Spleen (tissue), 11 donors: ENCODE results near the gene ATP5IF1. TPM values are rescaled to one million over a fixed set of nuclear protein-coding genes. Genes with fewer than 3 reads are reported as not detected.

ENCODE experiments used
- DNase-seq: peaks from one replicate; pipeline ENCODE4 v3.0.0-alpha.2; 2020
- H3K27ac ChIP-seq, 8 donors: fragments of 200-600 bp; sonication (generic) in 7 of 8; 1 replicate in 4 of 8; 2 replicates in 4 of 8; pipeline versions ENCODE4 v1.5.0 to v1.8.0; 2016 to 2021; ENCODE audit warnings: inconsistent platforms in 4 of 8, mild to moderate bottlenecking in 4 of 8, moderate library complexity in 1 of 8
- H3K27me3 ChIP-seq, 7 donors: fragments of 200-600 bp; sonication (generic) in 6 of 7; replicated peaks in 1 of 7; 1 replicate in 4 of 7; 2 replicates in 3 of 7; pipeline versions ENCODE4 v1.5.0 to v1.8.0; 2016 to 2021; ENCODE audit warnings: inconsistent platforms in 3 of 7, mild to moderate bottlenecking in 1 of 7
- H3K36me3 ChIP-seq, 6 donors: fragments of 200-600 bp; sonication (generic) in 5 of 6; 1 replicate in 4 of 6; 2 replicates in 2 of 6; pipeline versions ENCODE4 v1.5.0 to v1.8.0; 2016 to 2021; ENCODE audit warnings: inconsistent platforms in 2 of 6
- H3K4me1 ChIP-seq, 6 donors: fragments of 200-600 bp; sonication (generic) in 5 of 6; 1 replicate in 3 of 6; 2 replicates in 3 of 6; pipeline versions ENCODE4 v1.5.0 to v1.8.0; 2016 to 2021; ENCODE audit warnings: inconsistent platforms in 3 of 6
- H3K4me3 ChIP-seq, 8 donors: fragments of 200-600 bp; sonication (generic) in 7 of 8; 1 replicate in 4 of 8; 2 replicates in 4 of 8; pipeline versions ENCODE4 v1.5.0 to v1.8.0; 2016 to 2021; ENCODE audit warnings: inconsistent platforms in 4 of 8, mild to moderate bottlenecking in 4 of 8, moderate library complexity in 2 of 8
- H3K9me3 ChIP-seq, 8 donors: fragments of 200-600 bp; sonication (generic) in 7 of 8; 1 replicate in 4 of 8; 2 replicates in 4 of 8; pipeline versions ENCODE4 v1.5.0 to v1.8.0; 2016 to 2021; ENCODE audit warnings: inconsistent platforms in 4 of 8
- POLR2A ChIP-seq, 3 donors: fragments of 450-650 bp; IDR thresholded peaks; one replicate each; pipeline ENCODE4 v1.5.1; 2017; ENCODE audit warnings: antibody characterized with exemption in 3 of 3, mild to moderate bottlenecking in 1 of 3
- POLR2AphosphoS5 ChIP-seq, 3 donors: sonication (generic); formaldehyde crosslinking; IDR thresholded peaks; one replicate each; pipeline ENCODE4 v1.5.1; 2017; ENCODE audit warnings: antibody characterized with exemption in 3 of 3
- WGBS, 5 donors: extraction: QIAGEN DNeasy Blood & Tissue Kit in 3 of 5; methylation state at CpG; one replicate each; pipeline versions ENCODE4 v1.1.5 to v1.1.7; 2013 to 2018; 5-methylcytosine and 5-hydroxymethylcytosine counted together
- intact Hi-C: fragments of 100-400 bp; cut with DNase I; formaldehyde crosslinking; loops from one replicate; pipeline ENCODE4 v1.15.0; 2023; ENCODE audit warnings: low total_unique reads
- polyA plus RNA-seq, 3 donors: library from polyadenylated mRNA; stranded (reverse); fragments of 200-250 nt; gene quantifications; one replicate each; pipeline ENCODE4 v1.2.1, GENCODE V29; 2013
- total RNA-seq, 7 donors: library from RNA; depleted of rRNA in 3 of 7; stranded (reverse); fragments of >200 nt in 3 of 7; fragmentation: NEBNext Ultra II Directional in 4 of 7; extraction: Animal tissue kit (Norgen Biotek cat#: 25700) in 4 of 7; gene quantifications; one replicate each; pipeline versions ENCODE4 v1.1.0 to v1.2.1, GENCODE V29; 2016 to 2021
- TF ChIP-seq, protein P1 (sequence below), 11 experiments: fragments of 200-600 bp in 7 of 11; fragments of 450-650 bp in 4 of 11; sonication (generic) in 4 of 11; IDR thresholded peaks in 8 of 11; conservative IDR thresholded peaks in 3 of 11; 1 replicate in 7 of 11; 2 replicates in 4 of 11; pipeline versions ENCODE4 v1.4.0 to v1.8.0; 2016 to 2021; ENCODE audit warnings: antibody characterized with exemption in 11 of 11, inconsistent platforms in 4 of 11, mild to moderate bottlenecking in 1 of 11
- donor health status: healthy with polysubstance abuse.
- donor health status: DM: no; HTN: no; CAD: no; lungs with moderate emphysema.
- donor health status: DM: no; HTN: no; CAD: no.
- donor health status: Bipolar disorder and iron deficiency.
- donor health status: healthy.
- donor health status: DM: no; HTN: no; CAD: no.
- donor health status: DM: yes; HTN: yes; CAD: no.

ATP5IF1 gene
- total and polyA plus RNA-seq, 10 donors: 75.4 to 411 (median 202) TPM

DNA sequence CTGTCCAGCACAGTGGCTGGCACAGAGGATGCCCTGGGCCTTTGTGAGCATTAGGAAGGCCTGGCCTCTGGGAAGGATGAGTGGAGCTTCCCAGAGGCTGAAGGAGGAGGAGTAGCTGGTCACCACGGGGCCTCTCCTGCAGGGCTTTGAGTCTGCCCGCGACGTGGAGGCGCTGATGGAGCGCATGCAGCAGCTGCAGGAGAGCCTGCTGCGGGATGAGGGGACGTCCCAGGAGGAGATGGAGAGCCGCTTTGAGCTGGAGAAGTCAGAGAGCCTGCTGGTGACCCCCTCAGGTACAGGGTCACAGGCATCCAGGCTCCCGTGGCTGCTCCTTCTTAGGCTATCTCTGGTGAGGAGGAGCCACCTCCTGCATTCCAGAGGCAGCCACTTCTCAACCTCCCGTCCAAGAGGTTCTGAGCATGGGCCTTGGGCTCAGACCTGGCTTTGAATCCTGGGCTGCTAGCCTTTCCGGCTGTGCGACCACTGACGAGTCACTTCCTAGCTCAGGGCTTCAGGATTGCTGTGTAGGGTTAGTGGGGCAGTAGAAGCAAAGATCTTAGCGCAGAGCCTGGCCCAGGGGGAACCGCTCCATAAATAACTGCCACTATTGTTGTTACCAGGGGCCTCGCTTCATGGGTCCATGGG is 37.4 kb downstream of the ATP5IF1 start:
- no peaks in the 10 kb centered on the region for H3K9me3 ChIP-seq
- intact Hi-C loops: no loop called here
- no peak for DNase-seq
- no peak overlapping the region for H3K27ac ChIP-seq
- H3K4me1 ChIP-seq: peaks cover 0 to under 1% (median 0%) of the 10 kb centered on the region in 6 donors
- peaks cover 0 to 95% (median 54%) of the 10 kb centered on the region in 6 donors for H3K36me3 ChIP-seq
- no peak overlapping the region for H3K4me3 ChIP-seq
- TF ChIP-seq, protein P1, sequence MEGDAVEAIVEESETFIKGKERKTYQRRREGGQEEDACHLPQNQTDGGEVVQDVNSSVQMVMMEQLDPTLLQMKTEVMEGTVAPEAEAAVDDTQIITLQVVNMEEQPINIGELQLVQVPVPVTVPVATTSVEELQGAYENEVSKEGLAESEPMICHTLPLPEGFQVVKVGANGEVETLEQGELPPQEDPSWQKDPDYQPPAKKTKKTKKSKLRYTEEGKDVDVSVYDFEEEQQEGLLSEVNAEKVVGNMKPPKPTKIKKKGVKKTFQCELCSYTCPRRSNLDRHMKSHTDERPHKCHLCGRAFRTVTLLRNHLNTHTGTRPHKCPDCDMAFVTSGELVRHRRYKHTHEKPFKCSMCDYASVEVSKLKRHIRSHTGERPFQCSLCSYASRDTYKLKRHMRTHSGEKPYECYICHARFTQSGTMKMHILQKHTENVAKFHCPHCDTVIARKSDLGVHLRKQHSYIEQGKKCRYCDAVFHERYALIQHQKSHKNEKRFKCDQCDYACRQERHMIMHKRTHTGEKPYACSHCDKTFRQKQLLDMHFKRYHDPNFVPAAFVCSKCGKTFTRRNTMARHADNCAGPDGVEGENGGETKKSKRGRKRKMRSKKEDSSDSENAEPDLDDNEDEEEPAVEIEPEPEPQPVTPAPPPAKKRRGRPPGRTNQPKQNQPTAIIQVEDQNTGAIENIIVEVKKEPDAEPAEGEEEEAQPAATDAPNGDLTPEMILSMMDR (IDR thresholded peaks at IDR 0.05 in 8 of 11, conservative IDR thresholded peaks at IDR 0.05 in 3 of 11): no peak
- TF ChIP-seq POLR2A (IDR thresholded peaks at IDR 0.05): no peak
- no peak for TF ChIP-seq POLR2AphosphoS5 (IDR thresholded peaks at IDR 0.05)
- no peaks in the 10 kb centered on the region for H3K27me3 ChIP-seq
- 89 to 92% (median 91%) methylated on average over 14 to 17 of the region's 17 CpGs for WGBS, 5 donors

DNA sequence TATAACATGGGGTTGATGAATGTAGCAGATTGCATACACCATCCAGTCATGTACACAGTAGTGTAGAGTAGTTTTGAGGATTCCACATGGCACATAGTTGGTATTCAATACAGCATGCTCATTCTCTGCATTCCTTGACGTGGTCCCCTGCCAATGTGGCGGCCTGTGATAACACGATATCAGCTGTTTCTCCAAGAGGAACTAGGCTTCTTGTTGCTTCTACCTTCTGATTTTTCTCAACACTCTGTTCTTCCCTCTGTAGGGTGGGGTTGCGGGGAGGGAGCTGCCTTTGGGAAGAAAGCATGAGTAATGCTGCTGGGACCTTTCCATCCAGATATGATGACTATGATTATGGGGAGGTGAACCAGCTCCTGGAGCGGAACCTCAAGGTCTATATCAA is 42.8 kb downstream of the ATP5IF1 start:
- 90 to 99% (median 95%) methylated on average over 5 of the region's 5 CpGs for WGBS, 5 donors
- peaks cover 0 to 91% (median 70%) of the 10 kb centered on the region in 6 donors for H3K36me3 ChIP-seq
- H3K9me3 ChIP-seq: no peaks in the 10 kb centered on the region
- H3K4me3 ChIP-seq: no peak overlapping the region
- DNase-seq: no peak
- no peaks in the 10 kb centered on the region for H3K27me3 ChIP-seq
- intact Hi-C loops: no loop called here
- no peak for TF ChIP-seq POLR2AphosphoS5 (IDR thresholded peaks at IDR 0.05)
- TF ChIP-seq POLR2A (IDR thresholded peaks at IDR 0.05): no peak
- TF ChIP-seq, protein P1 (IDR thresholded peaks at IDR 0.05 in 8 of 11, conservative IDR thresholded peaks at IDR 0.05 in 3 of 11): no peak
- peaks cover 0 to 39% (median 27%) of the 10 kb centered on the region in 6 donors for H3K4me1 ChIP-seq
- H3K27ac ChIP-seq: no peak overlapping the region

DNA sequence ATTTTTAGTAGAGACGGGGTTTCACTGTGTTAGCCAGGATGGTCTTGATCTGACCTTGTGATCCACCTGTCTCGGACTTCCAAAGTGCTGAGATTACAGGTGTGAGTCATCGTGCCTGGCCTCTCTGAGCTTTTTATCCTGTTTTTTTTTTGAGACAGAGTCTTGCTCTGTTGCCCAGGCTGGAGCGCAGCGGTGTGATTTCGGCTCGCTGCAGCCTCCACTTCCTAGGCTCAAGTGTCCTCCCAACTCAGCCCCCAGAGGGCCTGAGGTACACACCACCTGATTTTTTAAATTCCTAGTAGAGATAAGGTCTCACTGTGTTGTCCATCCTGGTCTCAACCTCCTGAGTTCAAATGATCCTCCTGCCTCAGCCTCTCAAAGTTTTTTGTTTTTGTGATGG is 43.8 kb downstream of the ATP5IF1 start:
- Histone ChIP-seq H3K9me3 (no peaks in the 10 kb centered on the region), H3K4me1 (peaks cover 0 to 42% (median 27%) of the 10 kb centered on the region in 6 donors), H3K27ac (peak overlapping the region in 2 of 8 donors; percentile 50 to 63), H3K27me3 (no peaks in the 10 kb centered on the region), H3K36me3 (peaks cover 0 to 81% (median 61%) of the 10 kb centered on the region in 6 donors), H3K4me3 (no peak overlapping the region)
- no peak for DNase-seq
- 95 to 97% (median 96%) methylated on average over 7 of the region's 7 CpGs for WGBS, 5 donors
- intact Hi-C loops: no loop called here
- TF ChIP-seq POLR2AphosphoS5 (IDR thresholded peaks at IDR 0.05) (no peak), POLR2A (IDR thresholded peaks at IDR 0.05) (no peak)
- TF ChIP-seq, protein P1 (IDR thresholded peaks at IDR 0.05 in 8 of 11, conservative IDR thresholded peaks at IDR 0.05 in 3 of 11): no peak

DNA sequence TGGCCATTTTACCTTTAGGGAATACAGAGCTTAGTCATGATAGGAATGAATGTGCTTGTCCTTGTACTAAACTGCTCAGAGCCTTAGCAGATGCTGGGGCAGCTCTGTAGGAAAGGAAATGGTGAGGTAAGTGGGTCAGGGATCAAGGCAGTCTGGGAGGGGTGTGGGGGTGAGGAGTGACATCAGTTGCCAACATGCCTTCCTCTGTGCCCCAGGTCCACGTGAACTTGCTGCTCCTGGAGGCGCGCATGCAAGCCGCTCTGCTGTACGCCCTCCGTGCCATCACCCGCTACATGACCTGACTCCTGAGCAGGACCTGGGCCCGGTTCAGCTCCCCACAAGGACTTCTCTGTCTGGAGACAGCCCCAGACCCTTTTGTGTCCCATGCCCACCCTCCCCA is 44.6 kb downstream of the ATP5IF1 start:
- Histone ChIP-seq H3K4me3 (no peak overlapping the region), H3K27me3 (no peaks in the 10 kb centered on the region), H3K36me3 (peaks cover 0 to 74% (median 54%) of the 10 kb centered on the region in 6 donors), H3K27ac (peak overlapping the region in 5 of 8 donors; percentile 1 to 71 (median 63)), H3K9me3 (no peaks in the 10 kb centered on the region), H3K4me1 (peaks cover 0 to 48% (median 27%) of the 10 kb centered on the region in 6 donors)
- no peak for DNase-seq
- TF ChIP-seq, protein P1 (IDR thresholded peaks at IDR 0.05 in 8 of 11, conservative IDR thresholded peaks at IDR 0.05 in 3 of 11): no peak
- intact Hi-C loops: no loop called here
- 60 to 83% (median 75%) methylated on average over 7 to 8 of the region's 8 CpGs for WGBS, 5 donors
